WTC11 (cell line): ENCODE measurements around the gene CYP20A1. TPM values are rescaled to one million over a fixed set of nuclear protein-coding genes. Genes with fewer than 3 reads are reported as not detected.

Experiments
- ATAC-seq: fragments of 200-7000 bp; cut with Tn5 transposase; 2 replicates; pipeline ENCODE4 v1.10.0; 2021; ENCODE audit warnings: mild to moderate bottlenecking, moderate library complexity
- CTCF ChIA-PET: fragments of 300-600 bp; sonication (Branson Sonifier 250); formaldehyde crosslinking; loops from one replicate; lab custom pipeline; 2021; ENCODE audit warnings: antibody characterized with exemption; lab: Charles Lee
- POLR2A ChIA-PET: fragments of 350-600 bp; sonication (Branson Sonifier 250); formaldehyde crosslinking; loops from one replicate; lab custom pipeline; 2021; ENCODE audit warnings: antibody characterized with exemption; lab: Charles Lee
- DNase-seq: peaks from one replicate; pipeline ENCODE4 v3.0.0; 2021; ENCODE audit warnings: low spot score
- H3K27ac Mint-ChIP-seq: 2 replicates; pipeline ENCODE4 v1.8.0; 2021; ENCODE audit warnings: mixed read lengths
- H3K27me3 Mint-ChIP-seq: 2 replicates; pipeline ENCODE4 v1.8.0; 2021; ENCODE audit warnings: low read depth, mild to moderate bottlenecking, moderate library complexity, mixed read lengths
- H3K36me3 Mint-ChIP-seq: 2 replicates; pipeline ENCODE4 v1.8.0; 2021; ENCODE audit warnings: mixed read lengths
- H3K4me1 Mint-ChIP-seq: 2 replicates; pipeline ENCODE4 v1.8.0; 2022; ENCODE audit warnings: mixed read lengths
- H3K4me3 Mint-ChIP-seq: 2 replicates; pipeline ENCODE4 v1.8.0; 2021; ENCODE audit warnings: mild to moderate bottlenecking, moderate library complexity, mixed read lengths
- H3K9me3 Mint-ChIP-seq: 2 replicates; pipeline ENCODE4 v1.8.0; 2021; ENCODE audit warnings: mixed read lengths
- ATF6 ChIP-seq: sonication (generic); formaldehyde crosslinking; IDR thresholded peaks from 2 replicates; pipeline ENCODE4 v1.8.1; 2023; ENCODE audit warnings: mild to moderate bottlenecking, missing genetic modification reagents
- CBFB ChIP-seq: sonication (generic); formaldehyde crosslinking; IDR thresholded peaks from 2 replicates; pipeline ENCODE4 v1.8.1; 2022; ENCODE audit warnings: mild to moderate bottlenecking, low read depth, missing genetic modification reagents
- E2F1 ChIP-seq: sonication (generic); formaldehyde crosslinking; IDR thresholded peaks from 2 replicates; pipeline ENCODE4 v1.8.0; 2022; ENCODE audit warnings: mild to moderate bottlenecking, missing genetic modification reagents
- E2F4 ChIP-seq: sonication (generic); formaldehyde crosslinking; IDR thresholded peaks from 2 replicates; pipeline ENCODE4 v1.8.1; 2022; ENCODE audit warnings: low read depth, mild to moderate bottlenecking, moderate library complexity, missing genetic modification reagents, borderline replicate concordance
- ESRRA ChIP-seq: sonication (generic); formaldehyde crosslinking; IDR thresholded peaks from 2 replicates; pipeline ENCODE4 v1.8.1; 2022; ENCODE audit warnings: mild to moderate bottlenecking, missing genetic modification reagents, borderline replicate concordance
- FOXJ3 ChIP-seq: sonication (generic); formaldehyde crosslinking; IDR thresholded peaks from 2 replicates; pipeline ENCODE4 v1.9.0; 2021; ENCODE audit warnings: missing genetic modification reagents, mild to moderate bottlenecking, borderline replicate concordance
- IRF2 ChIP-seq: sonication (generic); formaldehyde crosslinking; IDR thresholded peaks from 2 replicates; pipeline ENCODE4 v1.8.0; 2022; ENCODE audit warnings: low read depth, missing genetic modification reagents, borderline replicate concordance
- MLX ChIP-seq: sonication (generic); formaldehyde crosslinking; IDR thresholded peaks from 2 replicates; pipeline ENCODE4 v1.8.1; 2023; ENCODE audit warnings: mild to moderate bottlenecking, missing genetic modification reagents, moderate library complexity
- MYBL2 ChIP-seq: sonication (generic); formaldehyde crosslinking; IDR thresholded peaks from 2 replicates; pipeline ENCODE4 v1.8.1; 2023; ENCODE audit warnings: mild to moderate bottlenecking, moderate library complexity, missing genetic modification reagents
- NR1H2 ChIP-seq: sonication (generic); formaldehyde crosslinking; IDR thresholded peaks from 2 replicates; pipeline ENCODE4 v1.9.0; 2021; ENCODE audit warnings: mild to moderate bottlenecking, moderate library complexity, missing genetic modification reagents
- NR3C1 ChIP-seq: sonication (generic); formaldehyde crosslinking; conservative IDR thresholded peaks from 2 replicates; pipeline ENCODE4 v1.8.1; 2023; ENCODE audit warnings: low read depth, mild to moderate bottlenecking, missing genetic modification reagents
- PREB ChIP-seq: sonication (generic); formaldehyde crosslinking; IDR thresholded peaks from 2 replicates; pipeline ENCODE4 v1.8.1; 2022; ENCODE audit warnings: mild to moderate bottlenecking, missing genetic modification reagents, moderate library complexity, borderline replicate concordance
- SOX15 ChIP-seq: fragments of 250-450 bp; sonication (Bioruptor Pico); IDR thresholded peaks from 2 replicates; pipeline ENCODE4 v1.9.0; 2021; ENCODE audit warnings: mild to moderate bottlenecking
- TCF7 ChIP-seq: sonication (generic); formaldehyde crosslinking; IDR thresholded peaks from 2 replicates; pipeline ENCODE4 v1.8.0; 2022; ENCODE audit warnings: mild to moderate bottlenecking, low read depth, missing genetic modification reagents, moderate library complexity
- USF1 ChIP-seq: sonication (generic); formaldehyde crosslinking; IDR thresholded peaks from 2 replicates; pipeline ENCODE4 v1.8.0; 2022; ENCODE audit warnings: mild to moderate bottlenecking, missing genetic modification reagents
- ZBTB21 ChIP-seq: sonication (generic); formaldehyde crosslinking; IDR thresholded peaks from 2 replicates; pipeline ENCODE4 v1.8.1; 2023; ENCODE audit warnings: mild to moderate bottlenecking, missing genetic modification reagents, borderline replicate concordance
- ZNF232 ChIP-seq: sonication (generic); formaldehyde crosslinking; IDR thresholded peaks from 2 replicates; pipeline ENCODE4 v1.8.0; 2022; ENCODE audit warnings: mild to moderate bottlenecking, missing genetic modification reagents
- ZNF416 ChIP-seq: fragments of 250-450 bp; sonication (Bioruptor Pico); IDR thresholded peaks from 2 replicates; pipeline ENCODE4 v1.9.0; 2021; ENCODE audit warnings: mild to moderate bottlenecking, inconsistent platforms
- ZNF425 ChIP-seq: fragments of 250-450 bp; sonication (Bioruptor Pico); conservative IDR thresholded peaks from 2 replicates; pipeline ENCODE4 v1.9.0; 2021; ENCODE audit warnings: mild to moderate bottlenecking
- ZNF671 ChIP-seq: fragments of 250-450 bp; sonication (Bioruptor Pico); IDR thresholded peaks from 2 replicates; pipeline ENCODE4 v1.8.0; 2021; ENCODE audit warnings: mild to moderate bottlenecking
- total RNA-seq: library from RNA; stranded (reverse); gene quantifications from 3 replicates; pipeline ENCODE4 v1.2.3, GENCODE V29; 2021
- TF ChIP-seq, protein P1 (sequence below): sonication (generic); formaldehyde crosslinking; IDR thresholded peaks from 2 replicates; pipeline ENCODE4 v1.8.0; 2022; ENCODE audit warnings: missing genetic modification reagents
- TF ChIP-seq, protein P2 (sequence below): fragments of 250-450 bp; sonication (Bioruptor Pico); IDR thresholded peaks from 2 replicates; pipeline ENCODE4 v1.9.0; 2021; ENCODE audit warnings: mild to moderate bottlenecking

The CYP20A1 gene
- total RNA-seq, 1 experiment from 2014 or later: 13.5 TPM

GRCh38 chr2:203327901-203328759 is 89.3 kb downstream of the CYP20A1 start, which contains the start of gene ABI2:
ABI2 (plus strand) TSS chr2:203328394; CDS start chr2:203328515, 121 bp downstream.
- ChIA-PET POLR2A (interaction anchor here (0.6 to 1.7 kb wide), 4 partner anchors 27 to 89 kb away, joined by 3 to 8 read pairs (median 4); partner anchors contain the start of gene CYP20A1), CTCF (interaction anchor here (1.0 kb wide), 1 partner anchor 89 kb away, joined by 3 read pairs; the partner anchor contains the start of gene CYP20A1)
- peak within 1 kb of the TSS; percentile 90 for H3K4me3 Mint-ChIP-seq
- peak within 1 kb of the TSS; percentile 98 for H3K27ac Mint-ChIP-seq
- DNase-seq (peak; percentile 95), ATAC-seq (peak; percentile 93)
- H3K36me3 Mint-ChIP-seq: no peaks in the 10 kb centered on the region
- H3K27me3 Mint-ChIP-seq: no peaks in the 10 kb centered on the region
- peaks cover 29% of the 10 kb centered on the region for H3K4me1 Mint-ChIP-seq
- no peaks in the 10 kb centered on the region for H3K9me3 Mint-ChIP-seq
- TF ChIP-seq, protein P1, sequence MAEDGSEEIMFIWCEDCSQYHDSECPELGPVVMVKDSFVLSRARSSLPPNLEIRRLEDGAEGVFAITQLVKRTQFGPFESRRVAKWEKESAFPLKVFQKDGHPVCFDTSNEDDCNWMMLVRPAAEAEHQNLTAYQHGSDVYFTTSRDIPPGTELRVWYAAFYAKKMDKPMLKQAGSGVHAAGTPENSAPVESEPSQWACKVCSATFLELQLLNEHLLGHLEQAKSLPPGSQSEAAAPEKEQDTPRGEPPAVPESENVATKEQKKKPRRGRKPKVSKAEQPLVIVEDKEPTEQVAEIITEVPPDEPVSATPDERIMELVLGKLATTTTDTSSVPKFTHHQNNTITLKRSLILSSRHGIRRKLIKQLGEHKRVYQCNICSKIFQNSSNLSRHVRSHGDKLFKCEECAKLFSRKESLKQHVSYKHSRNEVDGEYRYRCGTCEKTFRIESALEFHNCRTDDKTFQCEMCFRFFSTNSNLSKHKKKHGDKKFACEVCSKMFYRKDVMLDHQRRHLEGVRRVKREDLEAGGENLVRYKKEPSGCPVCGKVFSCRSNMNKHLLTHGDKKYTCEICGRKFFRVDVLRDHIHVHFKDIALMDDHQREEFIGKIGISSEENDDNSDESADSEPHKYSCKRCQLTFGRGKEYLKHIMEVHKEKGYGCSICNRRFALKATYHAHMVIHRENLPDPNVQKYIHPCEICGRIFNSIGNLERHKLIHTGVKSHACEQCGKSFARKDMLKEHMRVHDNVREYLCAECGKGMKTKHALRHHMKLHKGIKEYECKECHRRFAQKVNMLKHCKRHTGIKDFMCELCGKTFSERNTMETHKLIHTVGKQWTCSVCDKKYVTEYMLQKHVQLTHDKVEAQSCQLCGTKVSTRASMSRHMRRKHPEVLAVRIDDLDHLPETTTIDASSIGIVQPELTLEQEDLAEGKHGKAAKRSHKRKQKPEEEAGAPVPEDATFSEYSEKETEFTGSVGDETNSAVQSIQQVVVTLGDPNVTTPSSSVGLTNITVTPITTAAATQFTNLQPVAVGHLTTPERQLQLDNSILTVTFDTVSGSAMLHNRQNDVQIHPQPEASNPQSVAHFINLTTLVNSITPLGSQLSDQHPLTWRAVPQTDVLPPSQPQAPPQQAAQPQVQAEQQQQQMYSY: peak; percentile 40; the same call in 1 of the 2 replicates
- TF ChIP-seq NR3C1 (CRISPR knock-in tag) (no peak), E2F4 (CRISPR knock-in tag) (no peak; the same call in 1 of the 2 replicates), CBFB (CRISPR knock-in tag) (no peak), MLX (CRISPR knock-in tag) (no peak), ZNF232 (CRISPR knock-in tag) (0 out of 2 replicates have a peak, but pooled peaks have one; percentile 37), TCF7 (CRISPR knock-in tag) (no peak), ESRRA (CRISPR knock-in tag) (no peak), USF1 (CRISPR knock-in tag) (no peak), ATF6 (CRISPR knock-in tag) (no peak), MYBL2 (CRISPR knock-in tag) (peak; percentile 59; the same call in 1 of the 2 replicates), E2F1 (CRISPR knock-in tag) (no peak), ZNF671 (CRISPR knock-in tag) (no peak), ZBTB21 (CRISPR knock-in tag) (peak; percentile 68; the same call in 1 of the 2 replicates), FOXJ3 (CRISPR knock-in tag) (no peak), ZNF425 (CRISPR knock-in tag) (no peak), ZNF416 (CRISPR knock-in tag) (0 out of 2 replicates have a peak, but pooled peaks have one; percentile 29), IRF2 (CRISPR knock-in tag) (no peak), NR1H2 (no peak), PREB (no peak), SOX15 (CRISPR knock-in tag) (no peak)
- TF ChIP-seq, protein P2, sequence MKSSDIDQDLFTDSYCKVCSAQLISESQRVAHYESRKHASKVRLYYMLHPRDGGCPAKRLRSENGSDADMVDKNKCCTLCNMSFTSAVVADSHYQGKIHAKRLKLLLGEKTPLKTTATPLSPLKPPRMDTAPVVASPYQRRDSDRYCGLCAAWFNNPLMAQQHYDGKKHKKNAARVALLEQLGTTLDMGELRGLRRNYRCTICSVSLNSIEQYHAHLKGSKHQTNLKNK (CRISPR knock-in tag): no peak
